GM18505 (cell line): Measurements from ENCODE around the gene MAP3K4.

Experiments
- ATAC-seq: cut with Tn5 transposase; IDR thresholded peaks from one replicate; pipeline ENCODE4 v1.9.1; 2021; ENCODE audit not compliant: unreplicated experiment
- POLR2A ChIP-seq: IDR thresholded peaks from 4 replicates; pipeline ENCODE4 v1.6.1; 2011; ENCODE audit warnings: borderline replicate concordance; ENCODE audit not compliant: insufficient read depth, insufficient read length; ENCODE audit errors: extremely low read depth

MAP3K4 gene

GRCh38 chr6:161161889-161162624, 170.5 kb downstream of the MAP3K4 start:
- TF ChIP-seq POLR2A = no peak
- ATAC-seq = no peak

DNA sequence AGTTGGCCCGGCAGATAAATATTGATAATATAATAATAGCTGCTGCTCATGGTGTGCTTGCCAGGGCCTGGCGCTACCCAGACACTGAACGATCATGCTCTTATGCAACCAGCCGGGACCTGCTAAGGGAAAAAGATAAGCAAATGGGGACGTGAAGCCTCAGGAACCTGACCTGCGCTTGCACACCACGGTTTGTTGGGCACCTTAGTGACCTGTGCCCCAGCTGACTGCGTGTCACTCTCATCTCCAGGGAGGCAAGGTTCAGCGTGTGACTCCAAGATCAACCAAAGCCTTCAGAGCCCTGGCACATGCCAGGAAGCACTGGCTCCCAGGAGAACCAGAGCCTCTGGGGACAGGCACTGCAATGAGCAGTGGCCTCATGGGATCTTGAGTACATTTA, 171.2 kb downstream of the MAP3K4 start:
- TF ChIP-seq POLR2A = no peak
- no peak for ATAC-seq

- no peak for ATAC-seq
- no peak for TF ChIP-seq POLR2A
These were observed 172.1 kb downstream of the MAP3K4 start for GRCh38 chr6:161163466-161164181.

DNA sequence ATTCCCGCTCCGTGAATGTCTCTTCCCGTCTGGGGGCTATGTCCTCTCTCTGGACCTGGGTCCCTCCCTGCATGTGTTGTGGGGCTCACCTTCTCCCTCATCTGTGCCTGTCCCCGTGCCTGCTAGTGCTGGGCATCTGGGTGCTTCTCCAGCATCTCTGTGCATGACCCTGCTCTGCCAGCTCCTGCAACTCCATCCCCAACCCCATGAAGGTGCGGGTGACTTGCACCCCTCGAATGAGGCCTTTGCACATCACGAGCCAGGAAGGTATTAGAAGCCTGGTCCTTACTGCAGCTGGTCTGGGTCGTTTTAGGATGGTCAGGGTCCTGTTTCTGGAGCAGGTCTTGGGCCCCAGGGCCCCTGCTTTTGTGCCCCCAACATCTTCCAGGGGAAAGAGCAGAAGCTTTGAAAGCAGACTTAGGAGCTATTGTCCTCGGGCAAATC, 172.6 kb downstream of the MAP3K4 start:
- TF ChIP-seq POLR2A = no peak
- no peak for ATAC-seq

- TF ChIP-seq POLR2A = no peak
- no peak for ATAC-seq
These were observed 174.6 kb downstream of the MAP3K4 start for GRCh38 chr6:161166176-161166575.

DNA sequence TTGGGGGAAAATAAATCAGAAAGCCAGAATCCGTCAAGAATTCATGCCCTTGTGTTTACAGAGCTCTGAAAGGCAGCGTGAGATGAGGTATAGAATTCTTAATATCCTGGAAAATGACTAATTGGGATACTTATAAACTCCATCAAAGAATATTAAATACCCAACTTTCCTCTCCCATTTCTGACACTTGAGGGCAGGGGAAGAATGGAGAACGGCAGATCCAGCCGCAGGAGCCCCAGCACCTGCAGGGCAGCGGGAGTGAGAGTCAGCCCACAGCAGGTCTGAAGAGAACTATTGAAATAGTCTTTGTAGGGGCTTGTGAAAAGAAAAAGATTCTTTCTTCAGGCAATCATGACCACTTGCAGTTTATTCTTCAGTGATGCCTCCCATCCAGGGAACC, 175.1 kb downstream of the MAP3K4 start:
- TF ChIP-seq POLR2A = no peak
- ATAC-seq = no peak
